Mucosa of descending colon (tissue), 3 donors: Measurements from ENCODE around the gene USP49. TPM values are rescaled to one million over a fixed set of nuclear protein-coding genes. Genes with fewer than 3 reads are reported as not detected.

Experiments used
- ATAC-seq: fragments of 200-7000 bp; cut with Tn5 transposase; one replicate; pipeline ENCODE4 v1.9.1; 2020; ENCODE audit warnings: mild to moderate bottlenecking, moderate library complexity
- DNase-seq, 3 donors: peaks; one replicate each; pipeline ENCODE4 v3.0.0-alpha.2; 2020
- H3K36me3 ChIP-seq: fragments of 200-600 bp; one replicate; pipeline ENCODE4 v1.8.0; 2021; ENCODE audit warnings: low read depth, mild to moderate bottlenecking
- H3K4me1 ChIP-seq: fragments of 200-600 bp; one replicate; pipeline ENCODE4 v1.8.0; 2021; ENCODE audit warnings: low read depth, mild to moderate bottlenecking
- H3K4me3 ChIP-seq: fragments of 200-600 bp; one replicate; pipeline ENCODE4 v1.8.0; 2021; ENCODE audit warnings: mild to moderate bottlenecking
- H3K9me3 ChIP-seq: fragments of 200-600 bp; one replicate; pipeline ENCODE4 v1.8.0; 2021; ENCODE audit warnings: mild to moderate bottlenecking
- intact Hi-C, 2 donors: fragments of 100-400 bp; cut with DNase I in 1 of 2; cut with micrococcal nuclease in 1 of 2; formaldehyde crosslinking; loops; one replicate each; pipeline versions ENCODE4 v1.11.0 to v1.11.1; 2022; cut with DNase I, micrococcal nuclease
- total RNA-seq, 3 donors: library from RNA; stranded (reverse); fragmentation: NEBNext Ultra II Directional in 2 of 3; extraction: Animal tissue kit (Norgen Biotek cat#: 25700) in 2 of 3; gene quantifications; one replicate each; pipeline versions ENCODE4 v1.2.1 to v1.2.4, GENCODE V29; 2021 to 2023
- TF ChIP-seq, protein P1 (sequence below): fragments of 200-600 bp; IDR thresholded peaks from one replicate; pipeline ENCODE4 v1.8.0; 2022; ENCODE audit warnings: antibody characterized with exemption, mild to moderate bottlenecking
- donor health status: DM: no; HTN: no; CAD: no; lungs with moderate emphysema.
- donor health status: DM: no; HTN: no; CAD: no.
- donor health status: DM: no; HTN: yes; CAD: no.

USP49 gene
- total RNA-seq, 3 donors from 2014 or later, result 2.8 to 3.7 (median 3.2) TPM

DNA sequence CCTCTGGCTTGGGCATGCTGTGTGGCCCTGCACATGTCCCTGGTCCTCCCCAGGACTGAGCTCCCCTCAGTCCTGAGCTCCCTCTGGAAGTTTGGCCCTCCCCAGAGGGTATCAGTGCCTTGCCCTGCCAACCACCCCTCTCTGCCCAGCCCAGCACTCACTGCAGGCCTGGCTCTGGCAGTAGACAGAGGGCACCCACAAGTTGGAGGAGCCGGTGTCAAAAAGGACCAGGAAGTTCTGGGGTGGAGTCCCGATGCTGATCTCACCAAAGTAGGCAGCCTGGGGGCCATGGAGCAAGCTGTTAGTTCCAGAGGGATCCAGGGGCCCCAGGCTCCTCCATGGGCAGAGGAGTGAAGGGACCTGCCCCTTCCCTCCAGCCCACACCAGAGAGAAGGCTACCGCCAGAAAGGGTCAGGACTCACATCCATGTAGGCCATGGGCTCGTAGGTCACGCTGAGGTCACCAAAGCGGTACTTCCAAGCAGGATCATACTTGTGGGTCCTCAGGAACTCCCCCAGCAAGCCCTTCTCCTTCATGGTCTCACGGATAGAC, 150.9 kb downstream of the USP49 start:
- ATAC-seq (no peak), DNase-seq (no peak)
- H3K4me3 ChIP-seq, result no peak overlapping the region
- intact Hi-C loops, result no loop called here
- H3K9me3 ChIP-seq, result no peaks in the 10 kb centered on the region
- no peaks in the 10 kb centered on the region for H3K36me3 ChIP-seq
- peaks cover 12% of the 10 kb centered on the region for H3K4me1 ChIP-seq
- TF ChIP-seq, protein P1, sequence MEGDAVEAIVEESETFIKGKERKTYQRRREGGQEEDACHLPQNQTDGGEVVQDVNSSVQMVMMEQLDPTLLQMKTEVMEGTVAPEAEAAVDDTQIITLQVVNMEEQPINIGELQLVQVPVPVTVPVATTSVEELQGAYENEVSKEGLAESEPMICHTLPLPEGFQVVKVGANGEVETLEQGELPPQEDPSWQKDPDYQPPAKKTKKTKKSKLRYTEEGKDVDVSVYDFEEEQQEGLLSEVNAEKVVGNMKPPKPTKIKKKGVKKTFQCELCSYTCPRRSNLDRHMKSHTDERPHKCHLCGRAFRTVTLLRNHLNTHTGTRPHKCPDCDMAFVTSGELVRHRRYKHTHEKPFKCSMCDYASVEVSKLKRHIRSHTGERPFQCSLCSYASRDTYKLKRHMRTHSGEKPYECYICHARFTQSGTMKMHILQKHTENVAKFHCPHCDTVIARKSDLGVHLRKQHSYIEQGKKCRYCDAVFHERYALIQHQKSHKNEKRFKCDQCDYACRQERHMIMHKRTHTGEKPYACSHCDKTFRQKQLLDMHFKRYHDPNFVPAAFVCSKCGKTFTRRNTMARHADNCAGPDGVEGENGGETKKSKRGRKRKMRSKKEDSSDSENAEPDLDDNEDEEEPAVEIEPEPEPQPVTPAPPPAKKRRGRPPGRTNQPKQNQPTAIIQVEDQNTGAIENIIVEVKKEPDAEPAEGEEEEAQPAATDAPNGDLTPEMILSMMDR, result no peak

DNA sequence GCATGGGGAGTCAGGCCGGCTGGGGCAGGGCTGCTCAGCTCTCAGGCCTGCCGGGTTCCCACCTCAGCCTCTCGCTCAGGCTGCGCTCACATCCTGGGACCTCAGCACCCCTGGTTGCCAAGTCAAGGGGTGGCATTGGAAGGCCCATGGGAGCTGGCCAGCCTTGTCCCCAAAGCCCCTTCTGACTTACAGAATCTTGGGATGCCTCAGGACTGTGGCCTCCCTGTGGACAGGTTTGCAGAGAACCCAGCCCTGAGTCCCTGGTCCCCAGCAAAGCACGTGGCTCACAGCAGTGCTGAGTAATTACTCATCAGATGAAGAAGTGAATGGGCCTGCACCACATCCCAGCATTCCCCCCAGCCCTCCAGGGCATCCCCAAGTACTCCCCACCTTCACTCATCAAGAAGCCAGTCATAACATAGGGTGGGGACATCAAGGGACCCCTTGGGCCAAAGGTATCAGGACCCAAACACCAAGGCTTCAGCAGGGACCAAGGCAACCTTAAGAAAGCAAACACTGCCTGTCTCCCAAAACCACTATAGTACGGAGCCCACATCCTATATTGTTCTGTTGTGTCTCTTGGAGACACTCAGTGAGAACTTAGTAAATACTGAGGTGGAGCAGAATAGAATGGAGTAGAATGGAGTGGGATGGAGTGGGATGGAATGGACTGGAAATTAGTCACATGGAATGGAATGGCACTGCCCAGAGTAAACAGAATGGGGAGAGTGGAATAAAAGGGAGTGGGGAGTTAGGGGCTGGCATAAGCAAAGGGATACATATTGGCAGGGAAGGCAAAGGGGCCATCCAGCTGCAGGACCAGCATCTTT, 151.6 kb downstream of the USP49 start:
- no peak overlapping the region for H3K4me3 ChIP-seq

DNA sequence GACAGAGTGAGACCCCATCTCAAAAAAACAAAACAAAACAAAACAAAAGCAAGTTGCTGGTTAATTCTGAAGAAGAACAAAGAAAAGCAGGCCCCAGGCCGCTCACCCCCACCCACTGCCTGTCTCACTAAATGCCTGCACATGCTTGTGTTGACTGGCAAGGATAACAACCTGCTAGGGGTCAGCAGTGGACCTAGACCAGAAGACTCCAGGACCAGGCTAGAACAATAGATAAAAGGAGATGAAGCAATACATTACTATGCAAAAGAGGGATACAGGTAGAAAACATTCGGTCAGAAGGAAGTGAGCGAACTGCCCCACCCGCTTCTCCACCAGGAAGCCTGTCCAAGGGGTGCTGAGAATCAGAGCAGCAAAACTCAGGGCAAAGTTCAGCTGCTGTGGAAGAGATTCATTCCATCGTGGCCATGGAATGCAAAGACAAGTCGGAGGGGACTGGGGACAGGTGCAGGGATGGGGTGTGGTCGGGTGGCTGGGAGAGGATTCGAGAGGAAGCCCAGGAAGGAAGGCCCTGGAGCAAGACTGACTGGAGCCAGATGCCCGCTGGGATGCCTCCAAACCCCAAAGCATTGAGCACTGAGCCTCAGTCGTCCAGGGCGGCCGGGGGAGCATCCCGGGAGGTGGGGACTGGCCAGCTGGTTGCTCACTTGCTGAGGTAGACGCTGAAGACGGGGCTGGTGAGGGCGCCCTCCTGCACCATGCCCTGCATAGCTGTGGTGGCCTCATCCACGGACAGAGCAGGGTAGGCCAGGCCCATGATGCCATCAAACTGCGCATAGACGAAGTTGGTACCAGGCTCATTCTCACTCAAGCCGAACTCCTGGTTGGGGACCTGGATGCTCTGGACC, 153.3 kb downstream of the USP49 start:
- peak overlapping the region; percentile 3 for H3K4me3 ChIP-seq
- H3K4me1 ChIP-seq, result peaks cover 12% of the 10 kb centered on the region
- TF ChIP-seq, protein P1, result no peak
- intact Hi-C loops, result no loop called here
- H3K36me3 ChIP-seq, result no peaks in the 10 kb centered on the region
- DNase-seq (peak; percentile 76 to 82 (median 80)), ATAC-seq (peak; percentile 88)
- no peaks in the 10 kb centered on the region for H3K9me3 ChIP-seq

More for the DNA sequence above, 151.6 kb downstream of the USP49 start:
- ATAC-seq, result no peak
- H3K4me1 ChIP-seq, result peaks cover 12% of the 10 kb centered on the region
- DNase-seq, result no peak
- intact Hi-C loops, result no loop called here
- TF ChIP-seq, protein P1, result no peak
- H3K9me3 ChIP-seq, result no peaks in the 10 kb centered on the region
- H3K36me3 ChIP-seq, result no peaks in the 10 kb centered on the region

DNA sequence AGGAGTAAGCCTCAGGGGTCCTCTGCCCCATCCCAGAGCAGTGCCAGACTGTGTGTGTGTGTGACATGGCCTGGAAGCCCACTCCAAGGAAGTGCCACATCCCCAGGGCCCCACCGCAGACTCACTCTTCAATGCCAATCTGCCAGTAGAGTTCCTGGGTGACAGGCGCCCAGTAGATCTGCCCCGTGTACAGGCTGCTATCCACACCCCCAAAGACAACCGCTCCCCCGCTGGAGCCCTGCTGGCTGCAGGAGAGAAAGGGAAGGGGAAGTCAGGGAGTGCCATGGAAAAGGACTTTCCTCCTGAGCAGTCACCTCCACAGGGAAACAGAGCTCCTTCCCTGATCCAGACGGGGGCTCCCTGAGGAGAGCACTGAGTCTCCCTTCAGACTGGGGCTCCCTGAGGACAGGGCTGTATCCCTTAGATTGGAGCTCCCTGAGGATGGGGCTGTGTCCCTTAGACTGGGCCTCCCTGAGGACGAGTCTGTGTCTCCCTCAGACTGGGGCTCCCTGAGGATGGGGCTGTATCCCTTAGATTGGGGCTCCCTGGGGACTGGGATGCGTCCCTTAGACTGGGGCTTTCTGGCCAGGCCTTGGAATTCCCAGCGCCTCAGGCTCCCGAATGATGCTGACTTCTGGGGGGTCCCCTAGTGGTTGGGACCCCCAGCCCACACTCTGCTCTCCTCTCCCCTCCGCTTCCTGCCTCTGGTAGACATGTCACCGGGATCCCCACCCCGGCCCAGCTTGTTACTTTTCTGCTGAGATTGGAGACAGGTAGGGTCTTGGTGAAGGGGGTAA, 154.6 kb downstream of the USP49 start:
- ATAC-seq (peak; percentile 5), DNase-seq (peak in 2 of 3 donors; percentile 48 to 67)
- Histone ChIP-seq H3K36me3 (no peaks in the 10 kb centered on the region), H3K4me1 (peaks cover 18% of the 10 kb centered on the region), H3K9me3 (no peaks in the 10 kb centered on the region), H3K4me3 (no peak overlapping the region)
- TF ChIP-seq, protein P1, result no peak
- intact Hi-C loops, result no loop called here

Other genes with a start within 250 kb of the USP49 start
- 10 to 100 TPM; 35.2 to 44.5 (median 40.2) TPM for gene TFEB, start 159.8 kb downstream of the USP49 start, total RNA-seq
- gene PGC, start 148.0 kb downstream of the USP49 start, total RNA-seq, result not detected
- 1 to 10 TPM; 3.6 to 7.9 (median 4.6) TPM for gene FRS3, start 115.5 kb downstream of the USP49 start, total RNA-seq
- 1 to 10 TPM; 2.7 to 6.7 (median 6.1) TPM for gene PRICKLE4, start 114.6 kb downstream of the USP49 start, total RNA-seq
- gene TOMM6, start 107.7 kb downstream of the USP49 start, total RNA-seq, result 100 to 1,000 TPM in 1 of 3 donors, 10 to 100 TPM in 2; 96.9 to 116 (median 96.9) TPM
- 10 to 100 TPM; 15.5 to 21.2 (median 18.6) TPM for gene MED20, start 25.8 kb upstream of the USP49 start, total RNA-seq
- 10 to 100 TPM in 2 of 3 donors, 1 to 10 TPM in 1; 7.5 to 10.5 (median 10.2) TPM for gene BYSL, start 26.1 kb upstream of the USP49 start, total RNA-seq
- gene CCND3, start 46.4 kb upstream of the USP49 start, total RNA-seq, result 10 to 100 TPM; 51.2 to 69.1 (median 60.0) TPM
- gene TAF8, start 155.1 kb upstream of the USP49 start, total RNA-seq, result 10 to 100 TPM; 22.1 to 35.2 (median 25.0) TPM
- 10 to 100 TPM; 22.2 to 67.6 (median 57.6) TPM for gene C6orf132, start 247.2 kb upstream of the USP49 start, total RNA-seq